ENCODE measurements around the gene KRT28.

The KRT28 gene

GRCh38 chr17:40779181-40779909, 20.4 kb downstream of the KRT28 start:
- no peak overlapping the region for H3K27ac ChIP-seq
- H3K4me3 ChIP-seq: peak overlapping the region; percentile 9
- no peak for TF ChIP-seq CTCF (IDR thresholded peaks at IDR 0.05)
- no peak for DNase-seq (ENCODE audit: low spot score)

GRCh38 chr17:40778461-40778860, 21.3 kb downstream of the KRT28 start:
- TF ChIP-seq CTCF (IDR thresholded peaks at IDR 0.05): no peak
- Histone ChIP-seq H3K27ac (no peak overlapping the region), H3K4me3 (no peak overlapping the region)
- no peak for DNase-seq (ENCODE audit: low spot score)

- TF ChIP-seq CTCF (IDR thresholded peaks at IDR 0.05): no peak
- DNase-seq (ENCODE audit: low spot score): no peak
- H3K27ac ChIP-seq: no peak overlapping the region
- no peak overlapping the region for H3K4me3 ChIP-seq
Observed at GRCh38 chr17:40777971-40778370, 21.8 kb downstream of the KRT28 start.

GRCh38 chr17:40777459-40777858, 22.3 kb downstream of the KRT28 start:
- H3K4me3 ChIP-seq: no peak overlapping the region
- TF ChIP-seq CTCF (IDR thresholded peaks at IDR 0.05): no peak

GRCh38 chr17:40775945-40776344, 23.8 kb downstream of the KRT28 start:
- no peak for DNase-seq (ENCODE audit: low spot score)
- TF ChIP-seq CTCF (IDR thresholded peaks at IDR 0.05): no peak

More at GRCh38 chr17:40777459-40777858, 22.3 kb downstream of the KRT28 start:
- H3K27ac ChIP-seq: no peak overlapping the region
- no peak for DNase-seq (ENCODE audit: low spot score)

GRCh38 chr17:40772101-40772500, 27.7 kb downstream of the KRT28 start, which contains the start of gene KRT26:
Gene KRT26, minus strand, starts transcription at chr17:40772201. Its CDS starts 88 bp downstream, at chr17:40772113.
- DNase-seq (ENCODE audit: low spot score): no peak
- Histone ChIP-seq H3K27ac (no peak within 1 kb of the TSS), H3K4me3 (no peak within 1 kb of the TSS)
- no peak for TF ChIP-seq CTCF (IDR thresholded peaks at IDR 0.05)

More at GRCh38 chr17:40775945-40776344, 23.8 kb downstream of the KRT28 start:
- H3K27ac ChIP-seq: no peak overlapping the region
- H3K4me3 ChIP-seq: no peak overlapping the region

- DNase-seq (ENCODE audit: low spot score): no peak
- H3K27ac ChIP-seq: no peak overlapping the region
- H3K4me3 ChIP-seq: no peak overlapping the region
- TF ChIP-seq CTCF (IDR thresholded peaks at IDR 0.05): no peak
Observed at GRCh38 chr17:40765657-40766056, 34.1 kb downstream of the KRT28 start.
